ENCODE measurements around the gene USP3. TPM values are rescaled to one million over a fixed set of nuclear protein-coding genes. Genes with fewer than 3 reads are reported as not detected.
A peak's percentile ranks its signal among the peaks of the same experiment; 100 is the strongest.

USP3 gene
- total RNA-seq, 2 experiments from 2014 or later, result 34.6 to 53.0 TPM

- Histone ChIP-seq H3K36me3 (ENCODE audit: insufficient read depth, low read length) (peaks cover 35% of the 10 kb centered on the region), H3K9me2 (ENCODE audit: insufficient read depth, low read length) (no peaks in the 10 kb centered on the region), H3K4me2 (ENCODE audit: low read length) (no peak overlapping the region), H3K79me2 (ENCODE audit: insufficient read depth, low read depth, low read length) (no peaks in the 10 kb centered on the region), H3K9me3 (ENCODE audit: low read length) (no peaks in the 10 kb centered on the region), H3K4me1 (ENCODE audit: insufficient read depth, low read length, poor library complexity, severe bottlenecking) (peaks cover 19% of the 10 kb centered on the region), H3K4me3 (ENCODE audit: low read depth, low read length, poor library complexity, severe bottlenecking) (no peak overlapping the region), H3K27ac (ENCODE audit: low read depth, low read length, poor library complexity, severe bottlenecking) (no peak overlapping the region), H4K20me1 (ENCODE audit: insufficient read depth, low read length) (no peaks in the 10 kb centered on the region), H2AFZ (ENCODE audit: low read length) (no peak overlapping the region)
- TF ChIP-seq EZH2phosphoT487 (IDR thresholded peaks at IDR 0.05; ENCODE audit: borderline replicate concordance, low read depth, low read length) (no peak), CTCF (conservative IDR thresholded peaks at IDR 0.05; ENCODE audit: low read length) (no peak)
- BruUV-seq (replicated peaks), result no TSS peak
- CTCF ChIA-PET (ENCODE audit: unreplicated experiment), result interaction anchor here (1.4 to 2.3 kb wide), 3 partner anchors 143 to 281 kb away, joined by 3 to 11 read pairs (median 6); no protein-coding TSS in a partner anchor
- intact Hi-C loops (cut with micrococcal nuclease; ENCODE audit: unreplicated experiment), result no loop called here
- DNase-seq (ENCODE audit: low spot score), result no peak
- POLR2A ChIA-PET, result interaction anchor here (0.7 to 1.0 kb wide), 2 partner anchors 9 to 26 kb away, joined by 3 to 4 read pairs; no protein-coding TSS in a partner anchor
These were observed 105.1 kb downstream of the USP3 start for GRCh38 chr15:63609448-63609847.

- peak overlapping the region; percentile 56 for H3K4me2 ChIP-seq (ENCODE audit: low read length)
- no peak overlapping the region for H3K4me3 ChIP-seq (ENCODE audit: low read depth, low read length, poor library complexity, severe bottlenecking)
- H3K27ac ChIP-seq (ENCODE audit: low read depth, low read length, poor library complexity, severe bottlenecking), result peak overlapping the region; percentile 52
- ChIA-PET CTCF (ENCODE audit: unreplicated experiment) (interaction anchor here (1.4 to 2.3 kb wide), 3 partner anchors 142 to 280 kb away, joined by 3 to 11 read pairs (median 6); no protein-coding TSS in a partner anchor), POLR2A (interaction anchor here (0.7 to 1.0 kb wide), 2 partner anchors 10 to 25 kb away, joined by 3 to 4 read pairs; no protein-coding TSS in a partner anchor)
- H4K20me1 ChIP-seq (ENCODE audit: insufficient read depth, low read length), result no peaks in the 10 kb centered on the region
- no peak for TF ChIP-seq EZH2phosphoT487 (IDR thresholded peaks at IDR 0.05; ENCODE audit: borderline replicate concordance, low read depth, low read length)
- TF ChIP-seq CTCF (conservative IDR thresholded peaks at IDR 0.05; ENCODE audit: low read length), result peak; percentile 95
- no TSS peak for BruUV-seq (replicated peaks)
- H3K9me2 ChIP-seq (ENCODE audit: insufficient read depth, low read length), result no peaks in the 10 kb centered on the region
- intact Hi-C loops (cut with micrococcal nuclease; ENCODE audit: unreplicated experiment), result loop anchor here (1.0 to 10.0 kb wide), 5 partner anchors 134 to 542 kb away; partner anchors contain the start of gene SNX22
- H3K9me3 ChIP-seq (ENCODE audit: low read length), result no peaks in the 10 kb centered on the region
- H2AFZ ChIP-seq (ENCODE audit: low read length), result peak overlapping the region; percentile 80
- peaks cover 42% of the 10 kb centered on the region for H3K36me3 ChIP-seq (ENCODE audit: insufficient read depth, low read length)
- peak; percentile 88 for DNase-seq (ENCODE audit: low spot score)
- peaks cover 19% of the 10 kb centered on the region for H3K4me1 ChIP-seq (ENCODE audit: insufficient read depth, low read length, poor library complexity, severe bottlenecking)
- H3K79me2 ChIP-seq (ENCODE audit: insufficient read depth, low read depth, low read length), result no peaks in the 10 kb centered on the region
These were observed 105.9 kb downstream of the USP3 start for GRCh38 chr15:63610209-63610841.

GRCh38 chr15:63611177-63611576, 106.8 kb downstream of the USP3 start:
- CTCF ChIA-PET (ENCODE audit: unreplicated experiment), result interaction anchor here (2.3 kb wide), 1 partner anchor 145 kb away, joined by 11 read pairs; no protein-coding TSS in a partner anchor
- intact Hi-C loops (cut with micrococcal nuclease; ENCODE audit: unreplicated experiment), result loop anchor here (2.0 to 10.0 kb wide), 3 partner anchors 134 to 541 kb away; partner anchors contain the start of gene SNX22
- H3K36me3 ChIP-seq (ENCODE audit: insufficient read depth, low read length), result peaks cover 49% of the 10 kb centered on the region

More at GRCh38 chr15:63611177-63611576, 106.8 kb downstream of the USP3 start:
- H3K79me2 ChIP-seq (ENCODE audit: insufficient read depth, low read depth, low read length), result no peaks in the 10 kb centered on the region
- peaks cover 16% of the 10 kb centered on the region for H3K4me1 ChIP-seq (ENCODE audit: insufficient read depth, low read length, poor library complexity, severe bottlenecking)
- no peaks in the 10 kb centered on the region for H4K20me1 ChIP-seq (ENCODE audit: insufficient read depth, low read length)
- POLR2A ChIA-PET, result no interaction called here
- TF ChIP-seq CTCF (conservative IDR thresholded peaks at IDR 0.05; ENCODE audit: low read length), result no peak
- TF ChIP-seq EZH2phosphoT487 (IDR thresholded peaks at IDR 0.05; ENCODE audit: borderline replicate concordance, low read depth, low read length), result no peak
- no peak overlapping the region for H3K4me2 ChIP-seq (ENCODE audit: low read length)
- no TSS peak for BruUV-seq (replicated peaks)
- no peaks in the 10 kb centered on the region for H3K9me2 ChIP-seq (ENCODE audit: insufficient read depth, low read length)
- H3K4me3 ChIP-seq (ENCODE audit: low read depth, low read length, poor library complexity, severe bottlenecking), result no peak overlapping the region
- no peak overlapping the region for H2AFZ ChIP-seq (ENCODE audit: low read length)
- DNase-seq (ENCODE audit: low spot score), result no peak
- no peaks in the 10 kb centered on the region for H3K9me3 ChIP-seq (ENCODE audit: low read length)
- peak overlapping the region; percentile 52 for H3K27ac ChIP-seq (ENCODE audit: low read depth, low read length, poor library complexity, severe bottlenecking)
